K562 (cell line): ENCODE data around the gene HMX1. TPM values are rescaled to one million over a fixed set of nuclear protein-coding genes. Genes with fewer than 3 reads are reported as not detected.

Experiments used
- ATAC-seq: fragments of 200-7000 bp; cut with Tn5 transposase; 3 replicates; pipeline ENCODE4 v1.9.1; 2020; ENCODE audit warnings: moderate library complexity
- BruUV-seq: library from RNA; stranded (reverse); fragments of 400-500 nt; replicated peaks from 2 replicates; lab custom pipeline; 2021; lab: Mats Ljungman, UMichigan
- CTCF ChIA-PET: fragments of 300-600 bp; formaldehyde crosslinking; extraction: SDS; loops from one replicate; lab custom pipeline; 2021; ENCODE audit warnings: low intra/inter-chr PET ratio; lab: Yijun Ruan, JAX
- POLR2A ChIA-PET: fragments of 300-600, 350-650 bp; sonication (Branson Sonifier 250); formaldehyde crosslinking; extraction: SDS; loops from one replicate; lab custom pipeline; 2021; ENCODE audit warnings: antibody characterized with exemption, inconsistent platforms; lab: Yijun Ruan, JAX
- DNase-seq, 4 experiments: peaks; one replicate each; pipeline versions ENCODE4 v3.0.0 to v3.0.0-alpha.2; 2011 to 2018; ENCODE audit warnings: low spot score in 3 of 4, mixed read lengths in 3 of 4; ENCODE audit errors: extremely low read depth in 1 of 4
- FAIRE-seq: peaks from 2 replicates; lab custom pipeline; 2011; peaks lifted over from hg19 to GRCh38; lab: Jason Lieb, UNC
- H2AFZ ChIP-seq: 2 replicates; pipeline ENCODE4 v1.6.0; 2011; ENCODE audit warnings: low read depth, low read length, control low read depth, inconsistent platforms
- H3K27ac ChIP-seq: fragments of 200-600 bp; 3 replicates; pipeline ENCODE4 v1.8.0; 2011; ENCODE audit warnings: low read depth, mild to moderate bottlenecking, control low read depth, inconsistent platforms, low read length, moderate library complexity, mixed read lengths; ENCODE audit errors: extremely low read depth
- H3K27me3 ChIP-seq, 2 experiments: fragments of 300-600 bp in 1 of 2; 2 replicates in 1 of 2; 3 replicates in 1 of 2; pipeline versions ENCODE4 v1.6.0 to v1.8.0; 2011; ENCODE audit warnings: inconsistent platforms in 2 of 2, low read length in 2 of 2, mild to moderate bottlenecking in 1 of 2, mixed read lengths in 1 of 2, moderate library complexity in 1 of 2; ENCODE audit not compliant: control insufficient read depth in 2 of 2, insufficient read depth in 2 of 2
- H3K36me3 ChIP-seq: fragments of 300-600 bp; 3 replicates; pipeline ENCODE4 v1.8.0; 2011; ENCODE audit warnings: mild to moderate bottlenecking, low read length, inconsistent platforms; ENCODE audit not compliant: control insufficient read depth, insufficient read depth
- H3K4me1 ChIP-seq, 2 experiments: fragments of 200-600 bp in 1 of 2; replicated peaks in 1 of 2; 2 replicates in 1 of 2; 3 replicates in 1 of 2; pipeline versions ENCODE4 v1.5.1 to v1.8.0; 2011; ENCODE audit warnings: inconsistent platforms in 2 of 2, low read length in 2 of 2, mild to moderate bottlenecking in 1 of 2, mixed read lengths in 1 of 2, moderate library complexity in 1 of 2; ENCODE audit not compliant: control insufficient read depth in 2 of 2, insufficient read depth in 2 of 2
- H3K4me2 ChIP-seq: 2 replicates; pipeline ENCODE4 v1.6.1; 2011; ENCODE audit warnings: low read length, control low read depth, inconsistent platforms, mixed read lengths; ENCODE audit not compliant: insufficient read depth
- H3K4me3 ChIP-seq: fragments of 200-600 bp; sonication (generic), shearing (Covaris generic); 2 replicates; pipeline ENCODE4 v1.5.1; 2016; ENCODE audit warnings: control low read depth, inconsistent platforms
- H3K79me2 ChIP-seq: fragments of 200-600 bp; 3 replicates; pipeline ENCODE4 v1.8.0; 2011; ENCODE audit warnings: low read length, inconsistent platforms; ENCODE audit not compliant: control insufficient read depth, insufficient read depth
- H3K9ac ChIP-seq, 2 experiments: 2 replicates each; pipeline versions ENCODE4 v1.6.0 to v1.6.1; 2011; ENCODE audit warnings: low read depth in 2 of 2, low read length in 2 of 2, control low read depth in 1 of 2, inconsistent platforms in 1 of 2, mild to moderate bottlenecking in 1 of 2, mixed read lengths in 1 of 2; ENCODE audit not compliant: insufficient read depth in 1 of 2
- H3K9me1 ChIP-seq: one replicate; pipeline ENCODE4 v1.6.0; 2011; ENCODE audit warnings: inconsistent platforms, mild to moderate bottlenecking, low read length, moderate library complexity; ENCODE audit not compliant: control insufficient read depth, insufficient read depth
- H3K9me3 ChIP-seq: replicated peaks from 2 replicates; pipeline ENCODE4 v1.5.1; 2011; ENCODE audit warnings: low read depth, low read length, inconsistent platforms; ENCODE audit not compliant: control insufficient read depth, insufficient read depth
- H4K20me1 ChIP-seq: replicated peaks from 2 replicates; pipeline ENCODE4 v1.6.1; 2011; ENCODE audit warnings: low read length, inconsistent platforms, mixed read lengths; ENCODE audit not compliant: control insufficient read depth, insufficient read depth
- IFI16 ChIP-seq: fragments of 250-450 bp; sonication (Bioruptor Pico); IDR thresholded peaks from 2 replicates; pipeline ENCODE4 v2.1.2; 2022; ENCODE audit warnings: mild to moderate bottlenecking, inconsistent platforms
- TAL1 ChIP-seq: fragments of 450-650 bp; IDR thresholded peaks from 2 replicates; pipeline ENCODE4 v1.6.1; 2016; ENCODE audit warnings: mild to moderate bottlenecking
- TCF7L2 ChIP-seq: fragments of 150-350 bp; IDR thresholded peaks from 2 replicates; pipeline ENCODE4 v1.6.1; 2016; ENCODE audit warnings: low read depth, mild to moderate bottlenecking, low read length, moderate library complexity
- TEAD2 ChIP-seq: fragments of 450-650 bp; IDR thresholded peaks from 2 replicates; pipeline ENCODE4 v1.6.1; 2016; ENCODE audit warnings: missing genetic modification characterization, control low read depth, missing compliant biosample characterization
- ZBTB17 ChIP-seq: fragments of 450-650 bp; formaldehyde crosslinking; IDR thresholded peaks from 2 replicates; pipeline ENCODE4 v1.4.0; 2020; ENCODE audit warnings: mild to moderate bottlenecking
- ZNF124 ChIP-seq: sonication (generic); formaldehyde crosslinking; IDR thresholded peaks from 2 replicates; pipeline ENCODE4 v1.8.1; 2022; ENCODE audit warnings: missing genetic modification reagents
- WGBS: fragments of 100-300 bp; shearing (Covaris generic); methylation state at CpG from one replicate; pipeline ENCODE4 v1.1.6; 2016; ENCODE audit warnings: low coverage, mixed read lengths; ENCODE audit not compliant: insufficient coverage; ENCODE audit errors: missing lambda C conversion rate; 5-methylcytosine and 5-hydroxymethylcytosine counted together
- in situ Hi-C: fragments of 300-500 bp; cut with MboI; formaldehyde crosslinking; loops from 4 replicates; pipeline ENCODE4 v1.15.0; 2018; ENCODE audit warnings: inconsistent platforms, mixed read lengths
- intact Hi-C: fragments of 100-400 bp; cut with micrococcal nuclease; formaldehyde crosslinking; loops from 2 replicates; pipeline ENCODE4 v1.14.2; 2022
- polyA plus RNA-seq, 8 experiments: library from polyadenylated mRNA; depleted of rRNA in 4 of 8; stranded (reverse) in 5 of 8; unstranded in 3 of 8; fragments of >200 nt; fragmentation: Nextera tagmentation in 2 of 8; fragmentation: Illumina TruSeq in 1 of 8; extraction: Ambion mirVana in 2 of 8; extraction: Trizol in 1 of 8; gene quantifications; 2 replicates each; pipeline versions ENCODE4 v1.2.1 to v1.2.3, GENCODE V29; 2011 to 2014; ENCODE audit warnings: inconsistent platforms in 1 of 8, missing spikeins in 1 of 8
- total RNA-seq, 7 experiments: library from RNA; depleted of rRNA in 6 of 7; stranded (reverse); fragments of >200 nt in 6 of 7; fragmentation: Illumina TruSeq in 2 of 7; extraction: Trizol in 2 of 7; gene quantifications; 2 replicates each; pipeline versions ENCODE4 v1.2.1 to v1.2.3, GENCODE V29; 2011 to 2021; ENCODE audit warnings: low replicate concordance in 1 of 7
- TF ChIP-seq, protein P1 (sequence below): fragments of 250-450 bp; sonication (Bioruptor Pico); IDR thresholded peaks from 2 replicates; pipeline ENCODE4 v1.4.0; 2020; ENCODE audit warnings: mild to moderate bottlenecking, moderate library complexity

The HMX1 gene
- total and polyA plus RNA-seq, 9 of the 15 experiments (the other 6 are each of a cell fraction or from before 2014, with no cell fraction given) = not detected

DNA sequence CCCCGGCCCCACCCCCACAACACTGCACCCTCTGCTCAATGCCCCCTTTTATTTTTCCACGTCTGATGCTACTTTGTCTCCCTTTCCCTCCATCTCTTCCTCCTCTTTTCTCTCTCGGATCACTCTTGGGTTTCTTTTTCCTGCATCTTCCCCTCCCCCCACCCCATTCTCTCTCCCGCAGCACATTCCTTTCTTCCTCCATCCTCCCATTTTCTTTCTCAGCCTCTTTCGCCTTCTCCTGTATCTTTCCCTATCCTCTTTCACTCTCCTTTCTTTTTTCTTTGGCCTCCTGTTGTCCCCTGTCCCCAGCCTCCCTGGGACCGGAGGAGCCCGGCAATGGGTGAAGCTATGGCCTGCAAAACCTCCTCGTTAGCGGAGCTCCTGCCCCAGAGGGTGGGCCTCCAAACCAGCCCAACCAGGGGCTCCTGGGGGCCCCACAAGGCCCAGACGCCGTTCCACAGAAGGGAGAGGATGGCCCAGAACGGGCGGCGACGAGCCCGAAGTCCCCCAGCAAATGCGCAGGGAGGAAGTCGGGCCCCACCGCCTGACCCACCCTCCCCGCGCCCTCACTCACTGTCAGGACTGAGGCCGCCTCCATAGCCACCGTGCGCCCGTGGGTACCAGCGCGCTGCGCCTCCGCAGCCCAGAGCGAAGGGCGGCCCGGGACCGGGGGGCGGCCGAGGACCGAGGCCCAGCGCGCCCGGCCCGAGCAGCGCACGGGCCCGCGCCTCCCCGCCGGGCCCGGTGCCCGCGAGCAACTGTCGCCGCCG lies 807 bp downstream of the HMX1 start:
- H3K27ac ChIP-seq = no peak overlapping the region
- intact Hi-C loops (no loop called here), in situ Hi-C loops (no loop called here)
- H2AFZ ChIP-seq = no peak overlapping the region
- no peak overlapping the region for H3K4me2 ChIP-seq
- no peaks in the 10 kb centered on the region for H3K79me2 ChIP-seq
- TF ChIP-seq TEAD2 (tag) (no peak), ZBTB17 (CRISPR knock-in tag) (no peak), TCF7L2 (no peak), TAL1 (no peak), IFI16 (CRISPR knock-in tag) (no peak), ZNF124 (no peak)
- TF ChIP-seq, protein P1, sequence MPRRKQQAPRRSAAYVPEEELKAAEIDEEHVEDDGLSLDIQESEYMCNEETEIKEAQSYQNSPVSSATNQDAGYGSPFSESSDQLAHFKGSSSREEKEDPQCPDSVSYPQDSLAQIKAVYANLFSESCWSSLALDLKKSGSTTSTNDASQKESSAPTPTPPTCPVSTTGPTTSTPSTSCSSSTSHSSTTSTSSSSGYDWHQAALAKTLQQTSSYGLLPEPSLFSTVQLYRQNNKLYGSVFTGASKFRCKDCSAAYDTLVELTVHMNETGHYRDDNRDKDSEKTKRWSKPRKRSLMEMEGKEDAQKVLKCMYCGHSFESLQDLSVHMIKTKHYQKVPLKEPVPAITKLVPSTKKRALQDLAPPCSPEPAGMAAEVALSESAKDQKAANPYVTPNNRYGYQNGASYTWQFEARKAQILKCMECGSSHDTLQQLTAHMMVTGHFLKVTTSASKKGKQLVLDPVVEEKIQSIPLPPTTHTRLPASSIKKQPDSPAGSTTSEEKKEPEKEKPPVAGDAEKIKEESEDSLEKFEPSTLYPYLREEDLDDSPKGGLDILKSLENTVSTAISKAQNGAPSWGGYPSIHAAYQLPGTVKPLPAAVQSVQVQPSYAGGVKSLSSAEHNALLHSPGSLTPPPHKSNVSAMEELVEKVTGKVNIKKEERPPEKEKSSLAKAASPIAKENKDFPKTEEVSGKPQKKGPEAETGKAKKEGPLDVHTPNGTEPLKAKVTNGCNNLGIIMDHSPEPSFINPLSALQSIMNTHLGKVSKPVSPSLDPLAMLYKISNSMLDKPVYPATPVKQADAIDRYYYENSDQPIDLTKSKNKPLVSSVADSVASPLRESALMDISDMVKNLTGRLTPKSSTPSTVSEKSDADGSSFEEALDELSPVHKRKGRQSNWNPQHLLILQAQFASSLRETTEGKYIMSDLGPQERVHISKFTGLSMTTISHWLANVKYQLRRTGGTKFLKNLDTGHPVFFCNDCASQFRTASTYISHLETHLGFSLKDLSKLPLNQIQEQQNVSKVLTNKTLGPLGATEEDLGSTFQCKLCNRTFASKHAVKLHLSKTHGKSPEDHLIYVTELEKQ = no peak
- TF ChIP-seq, all 486 proteins: peak for 0
- Histone ChIP-seq H3K36me3 (no peaks in the 10 kb centered on the region), H3K4me3 (no peak overlapping the region), H3K4me1 (no peaks in the 10 kb centered on the region), H4K20me1 (peaks cover 3% of the 10 kb centered on the region; the same call in 1 of the 2 replicates), H3K9me3 (no peaks in the 10 kb centered on the region), H3K9me1 (no peaks in the 10 kb centered on the region), H3K9ac (no peak overlapping the region), H3K27me3 (peaks cover 5 to 59% of the 10 kb centered on the region in 2 experiments; a peak in 3 of 5 replicates)
- ATAC-seq = no peak
- POLR2A ChIA-PET = no interaction called here
- WGBS = 32% methylated on average over 16 of the region's 52 CpGs
- no peak for FAIRE-seq
- DNase-seq = no peak
- CTCF ChIA-PET = no interaction called here
- no TSS peak for BruUV-seq
